GM18526 (cell line): ENCODE results near the gene AMPD3.

Source experiments
- POLR2A ChIP-seq: IDR thresholded peaks from 3 replicates; pipeline ENCODE4 v1.6.1; 2011; ENCODE audit not compliant: insufficient read length; ENCODE audit errors: extremely low read depth

The AMPD3 gene

DNA sequence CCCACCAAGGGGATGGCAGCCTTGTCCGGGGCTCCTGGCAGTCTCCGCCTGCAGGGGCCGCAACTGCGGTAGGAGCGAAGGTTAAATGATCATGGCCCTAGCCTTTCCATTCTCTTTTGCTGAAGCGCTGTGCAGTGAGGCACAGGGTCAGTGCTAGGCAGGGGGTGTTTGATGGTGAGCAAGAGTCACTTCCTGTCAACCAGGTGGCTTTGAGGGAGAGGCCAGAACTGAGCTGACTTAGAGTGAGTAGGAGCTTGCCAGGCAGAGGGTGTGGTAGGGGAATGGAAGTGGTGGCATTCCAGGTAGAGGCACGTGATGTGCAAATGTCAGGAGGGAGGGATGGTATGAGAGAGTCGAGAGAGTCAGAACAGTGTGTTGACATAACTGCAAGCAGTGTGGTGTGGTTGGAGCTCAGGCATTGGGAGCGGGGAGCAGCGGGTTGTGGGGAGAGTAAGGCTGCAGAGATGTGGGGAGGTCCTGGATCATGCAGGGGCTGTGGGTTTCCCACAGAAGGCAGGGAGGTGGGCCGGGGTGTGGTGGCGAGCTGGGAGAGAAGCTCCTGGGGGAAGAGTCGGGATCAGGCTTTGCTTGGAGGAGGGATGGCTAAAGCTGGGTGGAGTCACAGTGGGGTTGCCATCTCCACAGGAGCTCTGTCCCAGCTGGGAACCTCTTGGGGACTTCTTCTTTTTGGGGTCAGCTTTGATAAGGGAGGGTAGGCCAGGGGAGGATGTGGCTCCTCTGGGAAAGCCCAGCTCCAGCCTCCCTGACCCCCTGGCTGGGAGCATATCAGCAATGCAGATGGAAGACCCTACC lies 33.3 kb downstream of the AMPD3 start:
- TF ChIP-seq POLR2A = no peak

DNA sequence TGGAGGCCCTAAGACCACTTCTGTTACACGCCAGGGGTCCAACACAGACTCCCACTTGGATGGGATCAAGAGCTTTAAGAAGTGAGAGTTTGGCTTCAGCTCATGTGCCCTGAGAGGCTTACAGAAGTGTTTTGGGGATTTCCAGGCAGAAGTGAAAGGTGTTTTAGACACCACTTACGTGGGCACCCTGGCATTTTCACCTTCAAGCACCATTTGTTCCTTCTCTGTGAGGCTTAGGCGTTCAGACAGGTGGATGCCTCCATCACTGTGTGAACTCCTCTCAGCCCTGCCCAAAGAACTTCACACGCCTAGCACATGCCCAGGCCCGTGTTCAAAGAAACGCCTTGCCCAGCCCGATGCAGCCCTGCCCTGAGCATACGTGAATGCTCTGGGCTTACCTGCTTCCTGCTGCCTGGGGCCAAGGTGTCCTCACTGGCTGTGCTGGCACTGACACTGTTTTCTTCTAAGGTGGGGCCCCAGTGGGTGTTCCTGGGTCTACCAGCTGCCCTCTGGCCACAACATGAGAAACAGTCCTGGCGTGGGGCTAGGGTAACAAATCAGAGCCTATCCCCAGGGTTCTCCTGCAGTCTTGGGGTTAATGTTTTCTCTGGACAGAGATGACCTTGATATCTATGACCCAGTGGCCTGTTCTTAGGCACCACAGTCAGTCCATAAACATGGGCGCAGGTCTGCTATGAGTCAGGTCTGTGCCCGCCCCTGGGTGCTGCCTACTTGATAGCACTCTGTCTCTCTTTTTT lies 34.0 kb downstream of the AMPD3 start:
- TF ChIP-seq POLR2A = no peak

GRCh38 chr11:10490032-10490397 lies 35.0 kb downstream of the AMPD3 start:
- no peak for TF ChIP-seq POLR2A

GRCh38 chr11:10490398-10491241 lies 35.6 kb downstream of the AMPD3 start:
- no peak for TF ChIP-seq POLR2A

DNA sequence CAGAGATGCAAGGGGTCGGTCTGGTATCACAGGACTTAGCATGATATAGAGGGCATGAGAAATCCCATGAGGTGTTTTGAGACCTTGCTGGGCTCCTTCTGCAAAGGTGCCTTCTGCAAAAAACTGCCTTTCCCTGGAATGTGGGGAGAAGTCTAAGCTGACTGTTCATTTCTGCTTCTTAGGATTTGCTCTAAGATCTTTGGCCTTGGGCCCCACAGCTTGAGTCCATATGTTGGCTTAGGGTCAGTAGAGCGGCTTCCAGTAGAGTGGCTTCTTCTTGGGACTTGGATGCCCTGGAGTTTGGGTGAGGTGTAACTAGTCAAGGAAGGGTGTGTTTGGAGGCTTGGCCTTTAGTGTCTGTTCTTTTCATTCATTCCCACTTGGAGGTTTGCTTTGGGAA lies 37.0 kb downstream of the AMPD3 start:
- no peak for TF ChIP-seq POLR2A

GRCh38 chr11:10493041-10493663 lies 38.1 kb downstream of the AMPD3 start:
- TF ChIP-seq POLR2A = no peak

GRCh38 chr11:10494636-10495463 lies 39.8 kb downstream of the AMPD3 start:
- no peak for TF ChIP-seq POLR2A

- TF ChIP-seq POLR2A = no peak
Measured at GRCh38 chr11:10495464-10495786, 40.4 kb downstream of the AMPD3 start.

DNA sequence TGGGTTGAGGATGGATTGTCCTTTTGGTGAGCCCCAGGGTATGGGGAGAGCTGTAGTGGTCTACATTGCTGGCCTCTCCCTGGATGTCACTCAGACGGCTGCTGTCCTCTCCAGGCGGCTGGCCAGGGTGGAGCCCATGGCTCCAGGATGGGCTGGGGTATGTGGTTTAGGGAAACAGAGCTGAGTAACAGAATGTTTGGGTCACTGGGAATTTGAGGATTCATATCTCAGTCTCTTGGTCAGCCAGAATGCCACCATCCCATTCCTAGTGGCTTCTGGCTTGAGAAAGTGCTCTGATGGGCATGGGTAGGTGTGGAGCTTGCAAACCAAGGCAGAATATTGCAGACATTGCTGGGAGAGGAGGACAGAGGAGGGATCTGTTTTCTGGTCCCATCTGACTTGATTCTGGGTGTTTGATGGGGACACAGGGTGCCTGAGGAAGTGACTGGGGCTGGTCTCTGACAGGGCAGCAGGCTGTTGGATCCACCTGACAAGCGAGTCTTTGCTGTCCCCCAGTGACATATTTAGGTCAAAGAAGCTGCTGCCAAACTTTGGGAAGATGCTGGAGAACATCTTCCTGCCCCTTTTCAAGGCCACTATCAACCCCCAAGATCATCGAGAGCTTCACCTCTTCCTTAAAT lies 41.4 kb downstream of the AMPD3 start:
- no peak for TF ChIP-seq POLR2A

- TF ChIP-seq POLR2A = no peak
Measured at GRCh38 chr11:10497371-10498021, 42.4 kb downstream of the AMPD3 start.

DNA sequence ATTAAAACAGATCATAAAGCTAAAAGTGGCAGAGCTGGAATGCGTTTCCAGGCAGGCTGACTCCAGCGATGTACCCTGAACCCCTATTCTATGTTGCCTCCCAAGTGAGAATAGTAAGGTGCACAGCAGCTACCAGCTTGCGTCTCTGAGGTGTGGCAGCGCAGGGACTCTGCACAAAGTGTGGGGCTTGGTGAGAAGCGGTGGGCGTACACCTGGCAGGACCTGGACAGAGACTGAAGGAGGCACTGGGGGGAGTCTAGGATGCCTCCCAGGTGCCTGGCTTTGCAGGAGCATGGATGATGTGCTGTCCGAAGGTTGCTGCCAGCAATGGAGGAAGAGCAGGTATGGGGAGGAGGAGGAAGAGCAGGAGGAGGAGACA lies 42.9 kb downstream of the AMPD3 start:
- no peak for TF ChIP-seq POLR2A

- TF ChIP-seq POLR2A = no peak
Measured at GRCh38 chr11:10498426-10499250, 43.6 kb downstream of the AMPD3 start.

DNA sequence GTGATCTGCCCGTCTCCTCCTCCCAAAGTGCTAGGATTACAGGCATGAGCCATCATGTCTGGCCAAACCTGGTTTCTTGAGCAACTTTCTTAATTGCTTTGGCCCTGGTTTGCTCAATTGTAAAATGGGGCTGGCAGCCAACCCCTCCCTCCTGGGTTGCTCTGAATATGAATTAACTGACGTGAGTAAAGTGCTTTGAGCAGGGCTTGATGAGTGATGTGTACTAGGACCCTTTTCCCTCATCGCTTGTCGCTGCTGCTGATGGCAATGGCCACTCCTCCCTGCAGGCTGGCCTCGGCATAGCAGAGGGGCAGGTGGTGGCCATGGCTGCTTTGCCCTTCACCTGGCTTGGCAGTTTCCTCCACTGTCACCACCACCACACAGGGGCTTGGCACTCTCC lies 44.4 kb downstream of the AMPD3 start:
- no peak for TF ChIP-seq POLR2A
